NCI-H69 (cell line): ENCODE measurements around the gene RUBCNL.

Experiments
- DNase-seq: peaks from one replicate; lab custom pipeline; 2025; lab: John Stamatoyannopoulos, UW

RUBCNL gene

DNA sequence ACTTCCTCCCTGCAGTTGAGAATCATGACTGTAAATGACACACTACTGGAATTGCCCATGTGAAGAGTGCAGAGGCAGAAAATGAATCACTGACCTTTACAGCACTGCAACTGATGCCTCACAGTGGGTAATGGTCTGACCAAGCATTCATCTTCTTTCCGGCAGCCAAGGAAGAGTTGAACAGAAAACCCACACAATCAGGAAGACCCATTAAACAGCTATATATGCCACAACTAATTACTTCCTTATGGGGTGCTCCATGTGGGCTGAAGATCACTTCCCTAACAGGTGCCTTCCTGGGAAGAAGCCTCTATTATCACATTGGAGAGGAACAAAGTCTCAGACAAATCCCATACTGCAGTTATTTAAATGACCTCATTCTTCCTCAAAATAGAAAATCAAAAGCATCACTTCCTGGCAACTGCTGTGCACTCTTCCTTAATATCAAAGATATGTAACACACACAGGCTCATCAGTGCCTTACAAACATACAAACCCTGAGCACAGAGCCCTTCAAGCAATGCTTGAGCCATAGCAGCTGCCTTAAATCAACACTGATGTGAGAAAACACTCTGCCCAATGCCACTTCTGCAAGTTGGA is 45.8 kb downstream of the RUBCNL start:
- DNase-seq, result no peak

DNA sequence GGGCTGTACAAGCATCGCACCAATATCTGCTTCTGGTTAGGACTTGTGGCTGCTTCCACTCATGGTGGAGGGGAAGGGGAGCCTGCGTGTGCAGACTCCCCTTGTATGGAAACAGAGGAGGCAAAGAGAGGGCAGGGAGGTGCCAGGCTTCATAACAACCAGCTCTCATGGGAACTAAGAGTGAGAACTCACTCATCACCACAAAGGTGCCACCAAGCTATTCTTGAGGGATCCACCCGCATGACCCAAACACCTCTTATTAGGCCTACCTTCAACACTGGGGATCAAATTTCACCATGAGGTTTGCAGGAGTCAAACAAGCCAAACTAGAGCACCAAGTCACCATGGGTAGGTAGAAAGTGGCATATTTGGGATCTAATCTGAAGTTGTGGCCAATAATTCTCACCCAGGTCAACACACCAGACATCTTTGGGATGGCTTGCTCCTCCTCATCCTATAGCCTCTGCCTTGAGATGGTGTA is 46.4 kb downstream of the RUBCNL start:
- no peak for DNase-seq

DNA sequence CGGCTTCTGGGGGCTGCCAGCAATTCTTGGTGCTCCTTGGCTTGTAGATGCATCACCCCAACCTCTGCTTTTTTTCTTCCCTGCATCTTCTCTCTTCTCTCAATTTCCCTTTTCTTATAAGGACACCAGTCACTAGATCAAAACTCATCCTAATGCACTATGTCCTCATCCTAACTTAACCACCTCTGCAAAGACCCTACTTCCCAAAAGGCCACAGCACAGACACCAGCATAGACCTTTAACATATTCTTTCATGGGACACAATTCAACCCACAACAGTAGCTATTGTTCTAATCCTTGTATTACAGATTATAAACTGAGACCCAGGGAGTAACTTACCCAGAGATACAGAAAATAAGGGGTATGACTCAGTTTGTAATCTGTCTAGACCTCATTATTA is 47.0 kb downstream of the RUBCNL start:
- DNase-seq, result no peak

DNA sequence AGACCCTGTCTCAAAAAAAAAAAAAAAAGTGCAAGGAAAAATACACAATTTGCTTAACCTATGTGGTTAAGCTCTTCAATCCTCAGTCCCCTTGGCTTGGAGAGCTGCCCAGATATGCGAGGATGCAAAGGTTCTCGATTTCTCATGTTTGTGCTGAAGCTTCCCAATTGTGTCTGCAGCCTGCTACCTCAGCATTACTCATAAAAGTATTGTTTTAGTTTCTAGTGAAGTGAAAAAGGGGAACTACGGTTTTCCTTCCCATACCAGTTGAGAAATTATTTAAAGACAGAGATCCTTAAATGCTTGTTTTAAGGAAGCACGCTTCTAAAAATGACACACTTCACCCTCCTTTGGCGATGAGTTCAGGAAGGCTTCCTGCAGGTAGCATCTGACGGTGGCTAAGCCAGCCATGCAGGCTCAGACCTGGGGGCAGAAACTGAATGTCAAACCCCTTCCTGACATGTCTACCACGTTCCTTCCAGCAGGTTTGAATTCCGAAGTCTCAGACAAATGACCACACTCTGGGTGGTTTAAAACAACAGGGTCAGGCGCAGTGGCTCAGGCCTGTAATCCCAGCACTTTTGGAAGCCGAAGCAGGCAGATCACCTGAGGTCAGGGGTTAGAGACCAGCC is 47.9 kb downstream of the RUBCNL start:
- DNase-seq, result no peak

DNA sequence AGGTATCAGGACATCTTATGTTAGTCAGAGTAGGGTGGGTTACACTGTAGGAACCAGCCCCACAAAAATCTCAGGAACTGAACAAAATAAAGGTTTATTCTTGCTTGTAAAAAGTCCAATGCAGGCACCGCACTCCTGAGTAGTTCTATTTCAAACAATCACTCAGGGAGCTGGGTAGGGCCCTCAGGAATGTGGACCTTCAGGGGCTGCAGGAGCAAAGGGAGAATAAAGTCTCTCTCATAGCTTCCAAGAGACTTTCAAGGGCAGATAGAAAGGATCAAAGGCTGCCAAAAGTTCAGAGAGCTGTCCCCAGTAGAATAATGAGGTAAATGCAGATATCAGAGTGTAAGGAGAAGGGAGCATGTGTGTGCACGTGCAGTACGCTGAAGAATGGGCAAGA is 49.4 kb downstream of the RUBCNL start:
- no peak for DNase-seq

DNA sequence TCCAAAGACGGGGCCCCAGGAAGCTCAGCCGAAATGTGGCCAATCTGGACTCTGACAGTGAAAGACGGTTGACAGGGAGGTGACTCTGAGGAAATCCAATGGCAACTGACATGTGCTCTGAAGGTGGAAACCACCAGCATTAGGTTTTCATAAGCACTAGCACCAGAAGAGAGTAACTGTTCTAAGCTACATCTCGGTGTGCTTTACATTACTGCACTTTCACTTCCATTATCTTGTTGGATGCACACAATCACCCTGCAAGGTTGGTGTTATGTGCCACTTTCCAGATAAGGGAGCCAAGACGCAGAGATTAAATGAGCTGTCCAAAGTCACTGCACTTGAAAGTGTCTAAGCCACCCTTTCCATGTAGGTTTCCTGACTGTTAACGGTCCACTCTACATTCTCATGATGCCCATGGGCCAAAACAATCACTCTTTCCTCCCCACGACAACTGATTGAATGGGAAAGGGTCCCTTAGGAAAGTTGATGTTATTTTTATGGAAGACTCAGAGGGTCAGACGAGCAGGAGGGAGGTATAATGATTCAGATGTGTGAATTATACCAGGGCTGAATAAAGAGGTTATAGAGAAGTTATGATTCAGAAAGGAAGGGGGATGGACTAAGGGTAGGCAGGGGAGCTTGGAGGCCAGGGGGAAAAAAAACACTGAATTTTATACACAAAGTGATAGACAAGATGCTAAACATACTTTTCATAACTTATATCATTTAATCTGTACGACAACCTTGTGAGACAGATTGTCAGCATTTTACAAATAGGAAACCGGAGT is 52.8 kb downstream of the RUBCNL start:
- no peak for DNase-seq

DNA sequence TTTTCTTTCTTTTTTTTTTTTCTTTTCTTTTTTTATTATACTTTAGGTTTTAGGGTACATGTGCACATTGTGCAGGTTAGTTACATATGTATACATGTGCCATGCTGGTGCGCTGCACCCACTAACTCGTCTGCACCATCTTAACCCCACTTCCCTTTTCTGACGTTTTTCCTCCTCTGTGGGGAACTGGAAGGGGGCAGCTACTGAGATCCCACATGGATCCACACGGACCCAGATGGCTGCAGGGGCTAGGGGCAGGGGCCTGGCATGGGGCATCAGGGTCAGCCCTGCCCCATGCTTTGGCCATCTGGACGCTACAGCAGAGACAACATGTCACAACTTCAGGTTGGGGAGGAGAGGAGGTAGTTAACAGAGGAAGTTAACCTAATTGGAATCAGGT is 54.3 kb downstream of the RUBCNL start:
- DNase-seq, result no peak

DNA sequence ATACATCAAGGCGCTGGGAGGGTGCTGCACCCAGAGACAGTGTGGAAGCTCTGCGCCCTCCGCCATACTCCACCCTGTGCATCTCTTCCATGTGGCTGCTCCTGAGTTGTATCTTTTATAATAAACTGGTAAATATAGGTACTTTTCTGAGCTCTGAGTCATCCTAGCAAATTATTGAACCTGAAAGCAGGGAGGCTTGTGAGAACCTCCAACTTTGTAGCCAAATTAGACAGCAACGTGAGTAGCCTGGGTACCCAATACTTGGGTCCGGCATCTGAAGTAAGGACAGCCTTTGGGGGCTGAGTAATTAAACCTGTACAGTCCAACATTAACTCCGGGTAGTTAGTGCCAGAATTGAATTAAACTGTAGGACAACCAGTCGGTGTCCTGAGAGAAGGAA is 57.4 kb downstream of the RUBCNL start:
- no peak for DNase-seq

DNA sequence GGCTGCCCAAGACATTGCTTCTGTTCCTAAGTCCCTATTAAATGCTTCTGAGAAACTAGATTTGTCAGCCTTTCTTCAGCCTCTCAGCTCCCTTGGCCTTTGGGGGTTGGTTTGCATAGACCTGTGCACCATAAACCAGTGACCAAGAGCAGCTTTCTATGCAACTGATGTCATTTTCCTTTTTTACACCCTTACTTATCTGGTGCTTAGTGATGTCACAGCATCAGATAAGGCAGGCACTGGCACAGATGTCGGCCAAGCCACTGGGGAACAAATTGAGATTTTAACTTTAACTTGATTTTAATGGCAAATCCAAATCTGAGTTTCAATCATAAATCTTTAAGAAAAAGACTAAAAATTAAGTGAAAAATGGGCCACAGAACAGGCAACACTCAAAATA is 59.8 kb downstream of the RUBCNL start:
- DNase-seq, result no peak

DNA sequence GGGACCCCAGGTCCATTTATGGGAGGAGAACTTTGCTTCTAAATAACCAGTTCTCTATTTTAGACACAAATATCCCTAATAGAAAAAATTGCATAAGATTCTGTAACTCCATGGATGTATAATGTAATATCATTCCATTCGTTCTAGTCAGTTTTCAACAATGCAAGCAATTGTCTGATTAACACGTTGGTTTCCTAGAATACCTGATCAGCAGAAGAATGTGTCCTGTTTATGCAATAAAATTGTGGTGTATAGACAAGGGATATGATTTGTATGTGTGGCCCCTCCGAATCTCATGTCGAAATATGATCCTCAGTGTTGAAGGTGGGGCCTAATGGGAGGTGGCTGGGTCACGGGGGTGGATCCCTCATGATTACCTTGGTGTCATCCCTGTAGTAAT is 62.1 kb downstream of the RUBCNL start:
- no peak for DNase-seq

DNA sequence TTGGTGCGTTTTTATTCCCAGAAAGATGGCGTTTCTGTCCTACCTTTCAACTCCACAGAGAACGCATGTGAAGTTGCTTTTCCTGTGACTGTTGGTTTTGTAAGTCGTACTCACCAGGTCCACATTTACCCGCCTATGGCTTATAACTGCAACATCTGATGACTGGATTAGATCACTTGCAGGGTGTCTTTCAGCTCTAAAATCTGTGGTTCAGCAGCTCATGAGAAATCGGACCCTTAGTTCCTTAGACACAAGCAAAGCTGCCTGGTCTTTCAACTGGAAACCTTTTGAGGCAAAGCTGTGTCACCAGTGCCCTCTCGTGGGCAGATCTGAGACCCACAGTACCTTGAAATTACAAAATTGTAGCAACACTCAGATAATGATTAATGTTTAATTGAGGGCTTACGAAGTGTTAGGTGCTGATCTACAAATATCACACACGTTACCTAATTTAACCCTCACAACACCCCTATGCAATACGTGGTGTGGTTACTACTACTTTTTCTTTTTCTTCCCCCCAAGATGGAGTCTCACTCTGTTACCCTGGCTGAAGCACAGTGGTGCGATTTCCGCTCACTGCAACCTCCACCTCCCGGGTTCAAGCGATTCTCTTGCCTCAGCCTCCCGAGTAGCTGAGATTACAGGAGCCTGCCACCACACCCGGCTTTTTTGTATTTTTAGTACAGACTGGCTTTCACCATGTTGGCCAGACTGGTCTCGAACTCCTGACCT is 65.4 kb downstream of the RUBCNL start:
- DNase-seq, result peak; percentile 28

DNA sequence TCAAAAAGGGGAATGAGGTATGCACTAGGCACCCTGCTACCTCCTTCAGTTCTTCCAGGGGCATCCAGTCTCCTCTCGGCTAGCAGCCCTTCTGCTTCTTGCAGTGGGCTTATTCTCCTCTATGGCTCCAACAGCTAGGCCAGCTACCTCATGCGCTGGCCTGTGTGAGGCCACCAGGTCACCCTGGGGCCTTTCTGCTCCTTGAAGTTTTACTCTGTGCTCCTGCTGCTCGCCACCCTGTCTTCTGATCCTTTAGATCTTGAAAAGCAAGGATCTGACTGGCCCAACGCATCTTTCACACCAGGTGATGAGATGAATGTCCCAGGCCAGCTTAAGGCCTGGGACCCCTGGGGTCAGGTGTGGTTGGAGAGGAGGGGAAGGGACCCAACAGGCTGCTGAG is 66.2 kb downstream of the RUBCNL start:
- no peak for DNase-seq

DNA sequence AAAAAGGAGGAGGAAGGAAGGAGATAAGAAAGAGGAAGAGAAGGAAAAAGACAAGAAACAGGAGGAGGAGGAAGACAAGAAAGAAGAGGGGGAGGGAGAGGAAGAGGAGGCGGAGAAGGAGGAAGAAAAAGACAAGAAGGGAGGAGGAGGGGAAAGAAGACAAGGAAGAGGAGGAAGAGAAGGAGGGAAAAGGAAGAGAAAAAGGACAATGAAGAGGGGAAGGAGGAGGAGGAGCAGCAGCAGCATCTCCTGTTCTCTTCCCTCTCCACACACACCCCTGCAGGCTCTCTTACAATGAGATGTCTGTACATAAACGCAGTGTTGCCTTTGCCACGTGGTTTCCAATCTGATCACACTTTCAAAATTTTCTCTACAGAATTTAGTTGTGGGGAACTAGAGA is 66.6 kb downstream of the RUBCNL start:
- DNase-seq, result no peak

DNA sequence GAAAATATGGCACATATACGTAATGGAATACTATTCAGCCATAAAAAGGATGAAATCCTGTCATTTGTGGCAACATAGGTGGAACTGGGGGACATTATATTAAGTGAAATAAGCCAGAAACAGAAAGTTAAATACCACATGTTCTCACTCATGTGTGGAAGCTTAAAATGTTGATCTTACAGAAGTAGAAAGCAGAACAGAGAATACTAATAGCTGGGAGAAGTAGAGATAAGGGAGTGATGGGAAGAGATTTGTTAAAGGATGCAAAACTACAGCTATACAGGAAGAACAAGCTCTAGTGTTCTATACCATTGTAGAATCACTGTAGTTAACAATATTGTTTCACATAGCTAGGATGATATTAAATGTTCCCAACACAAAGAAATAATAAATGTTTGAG is 68.1 kb downstream of the RUBCNL start:
- DNase-seq, result no peak

DNA sequence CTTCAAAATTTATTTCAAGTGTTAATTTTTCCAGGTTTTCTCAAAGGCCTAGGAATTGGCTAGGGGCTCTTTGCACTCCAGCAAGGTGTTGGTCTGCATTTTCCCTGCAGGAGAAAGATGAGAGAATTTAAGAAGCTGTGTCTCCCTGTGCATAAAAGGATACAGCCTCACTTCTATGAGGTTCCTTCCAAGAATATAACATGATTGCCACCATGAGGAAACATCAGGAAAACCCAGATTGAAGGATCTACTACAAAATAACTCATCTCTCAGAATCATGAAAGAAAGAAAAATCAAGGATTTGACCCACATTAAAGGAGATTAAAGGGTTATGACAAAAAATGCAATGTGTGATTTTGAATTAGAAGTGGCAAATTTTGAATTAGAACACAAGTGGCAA is 69.9 kb downstream of the RUBCNL start:
- no peak for DNase-seq

DNA sequence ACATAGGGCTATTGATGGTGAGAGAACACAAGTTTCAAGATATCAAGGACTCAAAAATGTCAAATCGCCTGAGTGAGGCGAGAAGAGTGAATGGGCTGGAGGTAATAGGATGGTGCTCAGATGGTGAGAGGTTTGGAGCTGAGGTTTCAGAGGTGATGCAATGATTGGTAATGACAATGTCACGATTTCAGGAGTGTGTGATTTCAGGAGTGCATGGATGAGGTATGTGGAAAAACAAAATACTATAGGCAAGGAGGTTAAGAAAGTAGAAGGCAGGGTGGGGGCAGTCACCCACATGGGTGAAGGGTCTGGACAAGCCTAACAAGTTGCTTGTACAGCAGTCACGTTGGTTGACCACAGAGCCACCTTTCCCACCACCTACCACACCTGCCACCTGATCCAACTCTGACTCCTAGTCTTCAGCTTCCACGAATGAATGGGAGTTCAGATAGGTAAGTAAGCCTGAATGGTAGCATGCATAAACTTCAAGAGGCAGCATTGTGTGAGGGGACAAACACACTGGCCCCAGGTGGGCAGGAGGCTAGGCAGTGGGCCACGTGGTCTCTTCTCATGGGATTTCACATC is 71.5 kb downstream of the RUBCNL start:
- no peak for DNase-seq

DNA sequence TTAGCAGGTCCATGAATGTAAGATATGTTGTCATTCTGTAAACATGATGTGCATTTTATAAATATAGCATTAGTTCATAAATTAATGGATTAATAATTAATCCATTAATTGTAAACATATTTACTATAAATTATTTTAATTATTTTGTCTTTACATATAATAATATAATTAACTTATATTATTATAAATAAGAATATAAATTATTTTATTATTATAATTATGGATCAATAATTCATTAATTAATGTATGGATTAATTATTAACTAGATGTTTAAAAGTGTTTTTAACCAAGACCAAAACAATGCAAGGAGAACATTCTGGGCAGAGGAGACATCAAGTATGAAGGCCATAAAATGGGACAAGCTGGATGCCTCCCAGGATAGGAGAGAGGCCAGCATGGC is 72.0 kb downstream of the RUBCNL start:
- DNase-seq, result no peak

DNA sequence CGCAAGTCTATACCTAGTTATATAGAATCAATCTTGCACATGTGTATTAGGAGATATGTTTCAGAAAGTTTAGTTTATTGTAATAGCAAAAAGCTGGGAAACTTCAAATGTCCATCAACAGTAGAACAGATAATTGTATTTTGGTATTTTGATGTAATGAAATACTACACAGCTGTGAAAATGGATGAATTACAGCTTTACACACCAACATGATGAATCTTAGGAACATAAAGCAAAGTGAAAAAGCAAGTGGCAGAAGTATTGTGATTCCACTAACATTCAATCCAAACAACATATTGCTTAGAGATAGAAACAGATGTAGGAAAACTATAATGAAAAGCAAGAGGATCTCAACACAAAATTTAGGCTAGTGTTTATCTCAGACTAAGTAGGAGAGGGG is 72.5 kb downstream of the RUBCNL start:
- DNase-seq, result no peak

DNA sequence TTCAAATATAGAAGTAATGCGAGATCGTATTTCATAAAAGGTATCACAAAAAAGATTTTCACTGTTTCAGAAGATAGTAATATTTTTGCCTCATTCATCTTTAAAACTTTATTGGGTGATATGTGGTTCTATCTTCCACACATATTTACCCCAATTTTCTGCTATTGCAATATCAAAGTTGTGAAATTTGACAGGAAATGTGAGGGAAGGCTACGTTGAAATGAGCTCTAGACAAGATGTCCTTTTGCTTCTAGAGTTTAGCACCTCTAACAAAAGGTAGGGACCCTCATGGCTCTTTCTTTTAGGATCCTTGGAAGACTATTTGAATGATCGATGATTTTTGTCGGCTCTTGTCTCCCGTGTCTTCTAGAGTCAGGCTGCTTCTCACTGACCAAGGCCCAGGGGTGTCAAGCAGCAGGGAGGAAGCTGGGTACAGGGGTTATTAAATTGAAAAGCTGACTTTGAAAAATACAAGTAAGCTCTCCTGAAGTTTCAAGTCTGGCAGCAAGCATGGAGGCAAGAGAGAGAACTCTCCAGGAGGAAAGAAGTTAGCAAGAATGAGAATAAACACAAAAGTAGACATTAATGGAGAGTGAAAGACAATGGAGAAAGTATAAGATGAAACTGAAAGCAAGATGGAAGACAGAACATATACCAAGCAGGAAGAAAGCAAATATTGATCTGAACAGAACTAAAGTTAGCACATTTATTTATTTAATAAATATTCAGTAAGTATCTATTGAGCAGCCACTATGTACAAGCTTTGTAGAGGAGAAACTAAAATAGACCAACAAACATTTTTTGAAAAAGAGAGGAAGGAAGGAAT is 73.4 kb downstream of the RUBCNL start:
- no peak for DNase-seq

DNA sequence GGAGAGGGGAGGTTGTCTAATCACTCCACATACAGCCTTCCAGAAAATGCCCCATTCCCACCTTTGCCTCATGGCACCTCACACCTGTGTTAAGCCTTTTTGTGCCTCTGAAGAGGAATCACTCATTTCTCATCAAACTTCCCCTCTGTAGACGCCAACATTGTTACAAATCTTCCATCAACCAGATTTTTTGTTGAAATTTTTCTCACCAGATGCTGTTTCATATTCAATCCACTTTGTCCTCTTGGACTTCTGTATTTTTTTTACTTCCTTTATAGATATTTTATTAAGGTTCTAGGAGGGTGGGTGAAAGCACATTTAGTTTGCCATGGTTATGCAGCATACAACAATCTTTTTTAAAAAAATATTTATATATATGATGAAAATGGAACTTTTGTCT is 74.0 kb downstream of the RUBCNL start:
- no peak for DNase-seq

DNA sequence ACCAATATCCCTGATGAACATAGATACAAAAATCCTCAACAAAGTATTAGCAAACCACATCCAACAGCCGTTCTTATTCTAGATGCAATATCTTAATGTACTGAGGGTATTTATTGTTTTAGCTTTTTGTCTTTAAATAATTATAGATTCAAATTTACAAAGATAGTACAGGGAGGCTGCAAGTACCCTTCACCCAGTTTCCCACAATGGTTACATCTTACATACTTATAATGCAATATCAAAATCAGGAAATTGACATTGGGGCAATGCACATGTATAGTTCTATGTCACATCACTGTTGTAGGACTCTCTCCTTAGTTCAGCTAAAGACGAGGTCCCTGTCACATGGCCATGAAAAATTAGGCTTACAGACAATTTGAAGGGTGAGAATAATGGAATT is 75.8 kb downstream of the RUBCNL start:
- DNase-seq, result no peak
